Prostate gland (tissue), 2 donors: ENCODE data around the gene TNPO3. TPM values are rescaled to one million over a fixed set of nuclear protein-coding genes. Genes with fewer than 3 reads are reported as not detected.
"Not testable (repeated sequence)": the region's sequence is repeated elsewhere in the genome, so short reads cannot be mapped to it uniquely, and the experiment has no call there.

Experiments
- DNase-seq: peaks from one replicate; pipeline ENCODE4 v3.0.0-alpha.2; 2019; ENCODE audit warnings: low spot score
- H3K27ac ChIP-seq, 2 donors: fragments of 200-600 bp; sonication (generic); 2 replicates each; pipeline ENCODE4 v1.5.1; 2017 to 2019
- H3K27me3 ChIP-seq: fragments of 200-600 bp; sonication (generic); replicated peaks from 2 replicates; pipeline ENCODE4 v1.5.1; 2019; ENCODE audit not compliant: insufficient read depth
- H3K36me3 ChIP-seq, 2 donors: fragments of 200-600 bp; sonication (generic); 1 replicate in 1 of 2; 2 replicates in 1 of 2; pipeline versions ENCODE4 v1.5.1 to v1.8.1; 2017 to 2019
- H3K4me1 ChIP-seq: fragments of 200-600 bp; sonication (generic); replicated peaks from 2 replicates; pipeline ENCODE4 v1.5.1; 2019
- H3K4me3 ChIP-seq, 2 donors: fragments of 200-600 bp; sonication (generic); 2 replicates each; pipeline ENCODE4 v1.5.1; 2017 to 2019
- H3K9me3 ChIP-seq: fragments of 200-600 bp; sonication (generic); 2 replicates; pipeline ENCODE4 v1.5.1; 2017
- POLR2A ChIP-seq: fragments of 450-650 bp; IDR thresholded peaks from one replicate; pipeline ENCODE4 v1.6.1; 2016; ENCODE audit warnings: antibody characterized with exemption, mild to moderate bottlenecking
- POLR2AphosphoS5 ChIP-seq: sonication (generic); formaldehyde crosslinking; IDR thresholded peaks from one replicate; pipeline ENCODE4 v1.6.1; 2017; ENCODE audit warnings: antibody characterized with exemption
- WGBS: methylation state at CpG from one replicate; pipeline ENCODE4 v1.1.5; 2018; 5-methylcytosine and 5-hydroxymethylcytosine counted together
- intact Hi-C: fragments of 100-400 bp; cut with DNase I; formaldehyde crosslinking; loops from one replicate; pipeline ENCODE4 v1.14.2; 2022
- total RNA-seq, 2 donors: library from RNA; depleted of rRNA; stranded (reverse); fragments of >200 nt; gene quantifications; one replicate each; pipeline ENCODE4 v1.1.0, GENCODE V29; 2016
- TF ChIP-seq, protein P1 (sequence below), 4 experiments: fragments of 200-600 bp in 2 of 4; fragments of 450-650 bp in 2 of 4; sonication (generic) in 2 of 4; IDR thresholded peaks; 1 replicate in 3 of 4; 2 replicates in 1 of 4; pipeline ENCODE4 v1.5.1; 2016 to 2019; ENCODE audit warnings: antibody characterized with exemption in 4 of 4, mild to moderate bottlenecking in 2 of 4, moderate library complexity in 2 of 4

TNPO3 gene
- total RNA-seq, 2 donors from 2014 or later: 32.2 to 42.3 TPM

- Histone ChIP-seq H3K4me3 (no peak overlapping the region), H3K4me1 (no peaks in the 10 kb centered on the region), H3K36me3 (no peaks in the 10 kb centered on the region), H3K27ac (no peak overlapping the region), H3K9me3 (no peaks in the 10 kb centered on the region), H3K27me3 (no peaks in the 10 kb centered on the region)
- intact Hi-C loops: no loop called here
- peak; percentile 11 for DNase-seq
- no peak for TF ChIP-seq POLR2A
- peak; percentile 48 for TF ChIP-seq POLR2AphosphoS5
- 36% methylated on average over 5 of the region's 5 CpGs for WGBS
These were observed 57.7 kb downstream of the TNPO3 start for GRCh38 chr7:128997181-128997580.

GRCh38 chr7:128994560-128994959, 60.4 kb downstream of the TNPO3 start:
- WGBS: 96% methylated on average over 8 of the region's 8 CpGs
- intact Hi-C loops, DNase-seq: not testable (repeated sequence)

DNA sequence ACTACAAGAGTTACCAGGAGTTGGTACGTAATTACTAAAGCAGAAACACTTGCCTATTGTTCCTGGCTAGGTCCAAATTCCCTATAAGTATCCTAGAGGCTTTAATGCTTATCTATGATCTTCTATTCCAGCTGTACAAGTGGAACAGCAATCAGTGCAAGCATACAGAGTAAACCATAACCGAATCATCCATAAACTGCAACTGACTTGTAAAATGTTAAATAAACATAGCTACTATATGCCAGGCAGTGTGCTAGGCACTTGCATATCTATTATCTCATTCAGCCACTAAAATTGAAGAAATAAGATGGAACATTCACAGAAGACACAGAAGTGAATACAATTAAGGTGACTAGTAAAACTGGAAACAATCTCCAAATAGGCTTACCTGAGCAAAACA, 61.5 kb downstream of the TNPO3 start:
- Histone ChIP-seq H3K4me3 (no peak overlapping the region), H3K4me1 (no peaks in the 10 kb centered on the region), H3K9me3 (no peaks in the 10 kb centered on the region), H3K27ac (no peak overlapping the region), H3K27me3 (no peaks in the 10 kb centered on the region), H3K36me3 (no peaks in the 10 kb centered on the region)
- WGBS: 45% methylated on average over 2 of the region's 2 CpGs
- intact Hi-C loops: no loop called here
- TF ChIP-seq POLR2AphosphoS5 (peak; percentile 14), POLR2A (no peak)
- no peak for DNase-seq

More at GRCh38 chr7:128994560-128994959, 60.4 kb downstream of the TNPO3 start:
- H3K27me3 ChIP-seq, H3K9me3 ChIP-seq, H3K36me3 ChIP-seq, H3K4me3 ChIP-seq, H3K27ac ChIP-seq, H3K4me1 ChIP-seq: not testable (repeated sequence)

DNA sequence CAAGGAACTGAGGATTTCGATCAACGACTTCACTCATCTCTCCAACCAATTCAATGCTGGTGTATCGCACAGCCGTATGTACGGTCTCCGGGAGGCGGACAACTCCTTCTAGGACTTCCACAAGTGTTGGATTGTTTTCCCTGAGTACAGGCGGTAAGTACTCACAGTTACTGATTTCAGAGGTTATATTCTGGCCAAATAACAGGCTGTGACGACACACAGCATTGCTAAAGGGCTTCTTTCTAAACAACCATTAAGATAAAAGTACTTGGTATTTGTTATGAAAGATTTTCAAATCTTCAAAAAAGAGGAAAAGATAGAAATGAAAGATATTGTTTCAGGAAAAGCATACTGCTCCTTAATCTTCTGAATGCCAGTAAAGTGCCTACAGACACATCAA, 65.0 kb downstream of the TNPO3 start:
- DNase-seq: no peak
- Histone ChIP-seq H3K9me3 (no peaks in the 10 kb centered on the region), H3K4me1 (no peaks in the 10 kb centered on the region), H3K27ac (no peak overlapping the region), H3K27me3 (no peaks in the 10 kb centered on the region), H3K4me3 (no peak overlapping the region), H3K36me3 (peaks cover 0 to 7% of the 10 kb centered on the region in 2 donors)
- intact Hi-C loops: no loop called here
- WGBS: 66% methylated on average over 9 of the region's 9 CpGs
- TF ChIP-seq POLR2AphosphoS5: no peak
- TF ChIP-seq POLR2A: no peak
- TF ChIP-seq, protein P1, sequence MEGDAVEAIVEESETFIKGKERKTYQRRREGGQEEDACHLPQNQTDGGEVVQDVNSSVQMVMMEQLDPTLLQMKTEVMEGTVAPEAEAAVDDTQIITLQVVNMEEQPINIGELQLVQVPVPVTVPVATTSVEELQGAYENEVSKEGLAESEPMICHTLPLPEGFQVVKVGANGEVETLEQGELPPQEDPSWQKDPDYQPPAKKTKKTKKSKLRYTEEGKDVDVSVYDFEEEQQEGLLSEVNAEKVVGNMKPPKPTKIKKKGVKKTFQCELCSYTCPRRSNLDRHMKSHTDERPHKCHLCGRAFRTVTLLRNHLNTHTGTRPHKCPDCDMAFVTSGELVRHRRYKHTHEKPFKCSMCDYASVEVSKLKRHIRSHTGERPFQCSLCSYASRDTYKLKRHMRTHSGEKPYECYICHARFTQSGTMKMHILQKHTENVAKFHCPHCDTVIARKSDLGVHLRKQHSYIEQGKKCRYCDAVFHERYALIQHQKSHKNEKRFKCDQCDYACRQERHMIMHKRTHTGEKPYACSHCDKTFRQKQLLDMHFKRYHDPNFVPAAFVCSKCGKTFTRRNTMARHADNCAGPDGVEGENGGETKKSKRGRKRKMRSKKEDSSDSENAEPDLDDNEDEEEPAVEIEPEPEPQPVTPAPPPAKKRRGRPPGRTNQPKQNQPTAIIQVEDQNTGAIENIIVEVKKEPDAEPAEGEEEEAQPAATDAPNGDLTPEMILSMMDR (IDR thresholded peaks at IDR 0.05): no peak

- no peak for DNase-seq
- Histone ChIP-seq H3K4me3 (no peak overlapping the region), H3K9me3 (no peaks in the 10 kb centered on the region), H3K36me3 (peaks cover 2 to 7% of the 10 kb centered on the region in 2 donors), H3K27ac (no peak overlapping the region), H3K4me1 (no peaks in the 10 kb centered on the region), H3K27me3 (no peaks in the 10 kb centered on the region)
- TF ChIP-seq, protein P1 (IDR thresholded peaks at IDR 0.05): no peak
- TF ChIP-seq POLR2AphosphoS5: no peak
- no peak for TF ChIP-seq POLR2A
- intact Hi-C loops: no loop called here
These were observed 66.5 kb downstream of the TNPO3 start for GRCh38 chr7:128988372-128988771.

GRCh38 chr7:128986609-128987008, 68.3 kb downstream of the TNPO3 start:
- TF ChIP-seq POLR2AphosphoS5 (no peak), POLR2A (no peak)
- TF ChIP-seq, protein P1 (IDR thresholded peaks at IDR 0.05): no peak
- Histone ChIP-seq H3K27ac (no peak overlapping the region), H3K9me3 (no peaks in the 10 kb centered on the region), H3K4me3 (no peak overlapping the region), H3K27me3 (no peaks in the 10 kb centered on the region), H3K36me3 (peaks cover 4 to 7% of the 10 kb centered on the region in 2 donors), H3K4me1 (no peaks in the 10 kb centered on the region)
- no peak for DNase-seq
- intact Hi-C loops: no loop called here
- WGBS: 90% methylated on average over 3 of the region's 3 CpGs
